HG03135 (cell line): Measurements from ENCODE around the gene BTNL9.
"Not testable (repeated sequence)": the region's sequence is repeated elsewhere in the genome, so short reads cannot be mapped to it uniquely, and the experiment has no call there.

Source experiments
- ATAC-seq: cut with Tn5 transposase; IDR thresholded peaks from one replicate; pipeline ENCODE4 v1.9.1; 2021; ENCODE audit warnings: mild to moderate bottlenecking, moderate library complexity; ENCODE audit not compliant: unreplicated experiment

The BTNL9 gene

DNA sequence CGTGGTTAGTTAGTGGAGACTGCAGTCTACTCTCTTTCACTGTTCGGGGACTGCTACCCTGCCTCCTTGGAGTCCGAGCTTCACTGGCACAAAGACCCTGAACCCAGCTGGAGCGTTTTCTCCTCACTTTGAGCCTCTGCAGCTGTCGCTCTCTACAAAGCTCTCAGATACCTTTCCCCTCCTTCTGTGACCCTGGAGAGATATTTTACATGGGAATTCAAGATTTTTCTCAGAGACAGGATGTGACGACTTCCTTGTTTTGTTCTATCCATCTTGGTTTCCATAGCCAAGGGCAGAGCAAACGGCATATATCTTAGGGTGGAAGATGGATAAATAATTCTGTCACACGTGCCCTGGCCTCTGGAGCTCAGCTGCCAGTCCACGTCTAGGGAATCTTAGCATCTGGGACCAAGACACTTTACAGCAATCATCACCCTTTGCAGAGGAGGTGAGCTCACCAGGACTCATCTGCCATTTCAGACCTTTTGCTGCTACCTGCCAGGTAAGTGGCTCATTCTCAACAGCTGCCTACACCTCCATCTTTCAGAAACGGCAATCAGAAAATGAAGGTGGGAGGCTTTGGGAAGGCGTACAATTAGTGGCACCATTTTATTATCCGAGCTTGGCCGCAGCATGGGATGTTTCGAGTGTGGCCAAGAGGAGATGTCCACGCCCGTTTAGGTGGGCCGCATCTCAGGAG, at the start of gene BTNL9:
TSS of gene BTNL9 (plus strand) at position 336 of the 700 bp plus-strand sequence. CDS start 5,224 bp downstream, outside the sequence.
- no peak for ATAC-seq

DNA sequence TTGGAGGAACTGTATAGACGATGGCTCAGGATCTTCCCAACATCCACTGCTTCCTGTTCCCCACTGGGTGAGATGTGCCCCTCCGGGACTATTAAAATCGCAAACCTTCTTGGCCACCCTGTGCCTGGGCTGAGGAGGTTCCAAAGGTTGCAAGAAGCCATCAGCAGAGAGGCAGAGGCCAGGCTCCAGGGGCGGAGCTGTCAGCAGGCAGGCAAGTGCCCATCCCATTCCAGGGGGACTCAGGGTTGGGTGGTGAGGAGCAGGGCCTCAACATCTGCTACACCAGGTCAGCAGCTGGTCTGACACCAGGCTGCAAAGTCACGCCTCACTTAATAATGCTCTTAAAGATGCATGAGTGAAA, 49.2 kb upstream of the BTNL9 start:
- no peak for ATAC-seq

DNA sequence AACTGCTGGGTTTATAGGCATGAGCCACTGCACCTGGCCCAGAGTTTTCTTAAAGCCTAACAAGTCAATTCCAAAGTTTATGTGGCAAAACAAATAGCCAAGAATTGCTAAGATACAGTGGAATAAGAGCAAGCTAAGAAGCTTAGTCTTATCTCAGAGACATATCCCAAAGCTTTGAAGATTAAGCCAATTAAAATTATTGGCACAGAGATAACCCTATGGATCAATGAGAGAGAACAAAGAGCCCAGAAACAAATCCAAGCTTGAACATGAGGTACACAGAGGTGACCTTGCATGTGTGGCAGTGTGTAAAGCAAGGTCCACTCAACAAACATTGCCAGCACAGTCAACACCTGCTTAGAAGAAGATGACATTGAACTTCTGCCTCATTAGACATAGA, 38.1 kb upstream of the BTNL9 start:
- ATAC-seq, result no peak

DNA sequence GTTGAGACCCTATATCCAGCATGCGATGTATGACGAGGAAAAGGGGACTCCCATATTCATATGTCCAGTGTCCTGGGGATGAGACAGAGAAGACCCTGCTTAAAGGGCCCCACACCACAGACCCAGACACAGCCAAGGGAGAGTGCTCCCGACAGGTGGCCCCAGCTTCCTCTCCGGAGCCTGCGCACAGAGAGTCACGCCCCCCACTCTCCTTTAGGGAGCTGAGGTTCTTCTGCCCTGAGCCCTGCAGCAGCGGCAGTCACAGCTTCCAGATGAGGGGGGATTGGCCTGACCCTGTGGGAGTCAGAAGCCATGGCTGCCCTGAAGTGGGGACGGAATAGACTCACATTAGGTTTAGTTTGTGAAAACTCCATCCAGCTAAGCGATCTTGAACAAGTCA, 34.3 kb upstream of the BTNL9 start:
- no peak for ATAC-seq

DNA sequence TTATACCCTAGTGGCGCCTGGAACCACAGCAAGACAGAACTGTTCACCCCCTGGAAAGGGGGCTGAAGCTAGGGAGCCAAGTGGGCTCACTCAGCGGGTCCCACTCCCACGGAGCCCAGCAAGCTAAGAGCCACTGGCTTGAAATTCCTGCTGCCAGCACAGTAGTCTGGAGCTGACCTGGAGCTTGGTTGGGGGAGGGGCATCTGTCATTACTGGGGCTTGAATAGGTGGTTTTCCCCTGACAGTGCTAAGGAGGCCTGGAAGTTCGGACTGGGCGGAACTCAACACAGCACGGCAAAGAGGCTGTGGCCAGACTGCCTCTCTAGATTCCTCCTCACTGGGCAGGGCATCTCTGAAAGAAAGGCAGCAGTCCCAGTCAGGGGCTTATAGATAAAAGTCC, 31.9 kb upstream of the BTNL9 start:
- ATAC-seq, result no peak

DNA sequence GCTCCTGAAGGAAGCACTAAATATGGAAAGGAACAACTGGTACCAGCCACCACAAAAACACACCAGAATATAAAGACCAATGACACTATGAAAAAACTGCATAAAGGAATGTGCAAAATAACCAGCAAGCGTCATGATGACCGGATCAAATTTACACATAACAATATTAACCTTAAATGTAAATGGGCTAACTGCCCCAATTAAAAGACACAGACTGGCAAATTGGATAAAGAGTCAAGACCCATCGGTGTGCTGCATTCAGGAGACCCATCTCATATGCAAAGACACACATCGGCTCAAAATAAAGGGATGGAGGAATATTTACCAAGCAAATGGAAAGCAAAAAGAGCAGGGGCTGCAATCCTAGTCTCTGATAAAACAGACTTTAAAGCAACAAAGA, 30.0 kb upstream of the BTNL9 start:
- not testable (repeated sequence) for ATAC-seq

DNA sequence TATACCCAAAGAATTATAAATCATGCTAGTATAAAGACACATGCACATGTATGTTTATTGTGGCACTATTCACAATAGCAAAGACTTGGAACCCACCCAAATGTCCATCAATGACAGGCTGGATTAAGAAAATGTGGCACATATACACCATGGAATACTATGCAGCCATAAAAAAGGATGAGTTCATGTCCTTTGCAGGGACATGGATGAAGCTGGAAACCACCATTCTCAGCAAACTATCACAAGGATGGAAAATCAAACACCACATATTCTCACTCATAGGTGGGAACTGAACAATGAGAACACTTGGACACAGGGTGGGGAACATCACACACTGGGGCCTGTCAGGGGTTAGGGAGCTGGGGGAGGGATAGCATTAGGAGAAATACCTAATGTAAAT, 25.4 kb upstream of the BTNL9 start:
- not testable (repeated sequence) for ATAC-seq

DNA sequence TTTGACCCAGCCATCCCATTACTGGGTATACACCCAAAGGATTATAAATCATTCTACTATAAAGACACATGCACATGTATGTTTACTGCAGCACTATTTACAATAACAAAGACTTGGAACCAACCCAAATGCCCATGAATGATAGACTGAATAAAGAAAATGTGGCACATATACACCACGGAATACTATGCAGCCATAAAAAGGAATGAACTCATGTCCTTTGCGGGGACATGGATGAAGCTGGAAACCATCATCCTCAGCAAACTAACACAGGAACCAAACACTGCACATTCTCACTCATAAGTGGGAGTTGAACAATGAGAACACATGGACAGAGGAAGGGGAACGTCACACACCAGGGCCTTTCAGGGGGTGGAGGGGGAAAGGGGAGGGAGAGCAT, 22.6 kb upstream of the BTNL9 start:
- not testable (repeated sequence) for ATAC-seq

DNA sequence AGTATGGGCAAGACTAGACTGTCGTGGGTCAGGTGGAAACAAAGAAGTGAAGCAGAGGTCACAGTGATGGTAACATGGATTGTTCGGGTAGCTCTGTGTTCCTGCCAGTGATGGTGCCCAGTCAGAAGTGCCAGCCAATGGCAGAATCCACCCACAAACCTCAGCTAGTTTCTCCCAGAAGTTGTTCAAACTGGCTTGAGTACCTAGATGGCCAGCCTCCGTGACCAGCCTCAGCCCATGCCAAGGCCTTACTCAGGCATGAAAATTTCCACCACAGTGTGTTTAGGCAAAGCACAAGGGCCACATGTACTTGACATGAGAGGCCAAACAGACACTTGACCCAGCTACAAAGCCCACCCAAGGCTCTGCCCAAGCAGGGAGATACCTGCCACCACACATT, 19.4 kb upstream of the BTNL9 start:
- no peak for ATAC-seq

DNA sequence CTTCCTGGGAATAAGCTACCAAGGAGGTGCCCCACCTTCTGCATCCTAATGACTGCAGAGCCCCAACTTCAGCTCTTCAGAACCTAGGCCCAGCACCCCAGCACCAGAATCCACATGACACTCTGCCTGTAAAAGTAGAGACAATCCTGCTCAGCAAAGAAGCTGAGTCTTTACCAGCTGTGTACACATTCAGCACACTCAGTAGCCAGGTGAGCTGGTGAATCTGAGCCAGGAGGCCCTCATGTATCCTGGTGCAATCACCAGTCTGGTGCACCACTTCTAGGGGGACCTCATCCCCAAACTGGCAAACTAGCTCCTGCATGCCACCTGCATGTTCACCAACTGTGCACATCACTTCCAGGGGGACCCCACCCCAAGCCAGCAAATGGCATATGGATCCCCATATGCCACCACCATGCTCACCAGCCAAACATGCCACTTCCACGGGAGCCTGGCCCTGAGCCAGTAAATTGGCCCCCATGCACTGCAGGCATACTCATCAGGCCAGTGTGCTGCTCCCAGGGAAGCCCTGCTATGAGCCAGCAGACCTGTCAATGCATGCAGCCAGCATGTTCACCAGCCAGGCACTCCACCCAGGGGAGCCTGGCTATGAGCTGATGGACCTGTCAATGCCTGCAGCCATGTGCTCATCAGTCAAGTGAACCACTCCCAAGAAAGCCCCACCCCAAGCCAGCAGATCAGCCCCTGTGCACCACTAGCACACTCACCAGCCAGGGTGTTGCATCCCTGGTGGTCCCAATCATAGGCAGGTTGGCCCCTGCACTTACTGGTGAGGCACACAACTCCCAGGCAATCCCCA, 15.6 kb upstream of the BTNL9 start:
- no peak for ATAC-seq

DNA sequence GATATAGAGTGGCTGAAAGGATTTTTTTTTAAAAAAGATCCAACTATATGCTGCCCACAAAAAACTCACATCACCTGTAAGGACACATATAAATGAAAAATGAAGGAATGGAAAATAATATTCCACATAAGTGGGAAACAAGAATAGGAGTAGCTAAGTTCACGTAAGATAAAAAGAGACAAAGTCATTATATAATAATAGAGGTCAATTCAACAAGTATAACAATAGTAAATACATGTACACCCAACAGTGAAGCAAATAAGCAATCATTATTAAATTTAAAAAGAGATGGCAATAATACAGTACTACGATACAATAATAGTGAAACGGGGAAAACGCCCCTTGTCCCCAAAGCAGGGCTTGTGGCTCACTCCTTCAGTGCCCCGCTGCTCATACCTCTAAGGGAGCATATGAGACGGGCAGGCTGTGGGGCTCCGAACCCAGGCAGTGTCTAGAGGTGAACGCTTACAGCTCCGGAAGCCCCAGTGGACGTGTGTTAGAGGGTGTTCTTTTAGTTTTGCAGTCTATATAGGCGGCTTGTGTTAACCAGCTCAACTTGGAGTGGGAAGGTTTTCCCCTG, 12.5 kb upstream of the BTNL9 start:
- ATAC-seq, result no peak

DNA sequence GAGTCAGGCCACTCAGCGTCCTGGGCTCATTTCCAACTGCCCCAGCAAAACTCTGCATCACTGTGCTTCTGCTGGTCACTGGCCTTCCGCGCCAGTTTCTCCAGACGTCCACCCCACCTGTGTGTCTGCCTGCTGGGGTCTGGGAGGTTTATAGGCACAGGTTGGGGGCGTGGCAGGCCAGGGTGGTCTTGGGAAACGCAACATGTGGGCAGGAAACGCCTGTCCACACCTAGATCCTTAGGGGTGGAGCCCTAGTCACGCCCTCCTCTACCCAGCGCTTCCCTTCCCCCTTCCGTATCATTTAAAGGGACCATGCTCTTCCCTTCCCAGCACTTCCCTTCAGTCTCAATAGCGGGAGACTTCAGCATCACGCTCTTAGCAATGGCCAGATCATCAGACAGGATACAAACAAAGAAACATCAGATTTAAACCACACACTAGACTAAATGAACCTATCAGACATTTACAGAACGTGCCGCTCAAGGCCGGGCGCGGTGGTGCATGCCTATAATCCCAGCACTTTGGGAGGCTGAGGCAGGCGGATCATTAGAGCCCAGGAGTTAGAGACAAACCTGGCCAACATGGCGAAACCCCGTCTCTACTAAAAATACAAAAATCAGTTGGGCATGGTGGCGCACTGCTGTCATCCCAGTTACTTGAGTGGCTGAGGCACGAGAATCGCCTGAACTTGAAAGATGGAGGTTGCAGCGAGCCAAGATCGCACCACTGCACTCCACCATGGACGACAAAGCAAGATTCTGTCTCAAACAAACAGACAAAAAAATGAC, 11.8 kb upstream of the BTNL9 start:
- ATAC-seq, result no peak

DNA sequence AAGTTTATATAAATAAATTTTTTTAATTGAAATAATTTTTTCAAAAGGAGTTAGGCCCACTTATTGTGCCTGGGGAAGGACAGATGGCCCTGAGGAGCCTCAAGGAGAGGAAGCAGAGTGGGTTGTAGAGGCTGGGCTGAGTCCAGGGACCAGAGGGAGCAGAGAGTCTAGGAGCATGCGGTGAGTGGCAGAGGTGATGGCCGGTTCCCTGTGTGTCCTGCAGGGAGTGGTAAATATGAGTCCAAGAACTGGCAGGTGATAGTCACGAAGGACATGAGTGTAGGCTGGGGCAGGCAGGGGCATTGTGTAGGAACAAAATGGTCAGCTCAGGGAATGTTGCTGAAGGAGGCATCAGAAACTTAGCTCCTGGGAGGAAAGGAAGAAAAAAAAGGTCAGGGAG, 8.3 kb upstream of the BTNL9 start:
- no peak for ATAC-seq

DNA sequence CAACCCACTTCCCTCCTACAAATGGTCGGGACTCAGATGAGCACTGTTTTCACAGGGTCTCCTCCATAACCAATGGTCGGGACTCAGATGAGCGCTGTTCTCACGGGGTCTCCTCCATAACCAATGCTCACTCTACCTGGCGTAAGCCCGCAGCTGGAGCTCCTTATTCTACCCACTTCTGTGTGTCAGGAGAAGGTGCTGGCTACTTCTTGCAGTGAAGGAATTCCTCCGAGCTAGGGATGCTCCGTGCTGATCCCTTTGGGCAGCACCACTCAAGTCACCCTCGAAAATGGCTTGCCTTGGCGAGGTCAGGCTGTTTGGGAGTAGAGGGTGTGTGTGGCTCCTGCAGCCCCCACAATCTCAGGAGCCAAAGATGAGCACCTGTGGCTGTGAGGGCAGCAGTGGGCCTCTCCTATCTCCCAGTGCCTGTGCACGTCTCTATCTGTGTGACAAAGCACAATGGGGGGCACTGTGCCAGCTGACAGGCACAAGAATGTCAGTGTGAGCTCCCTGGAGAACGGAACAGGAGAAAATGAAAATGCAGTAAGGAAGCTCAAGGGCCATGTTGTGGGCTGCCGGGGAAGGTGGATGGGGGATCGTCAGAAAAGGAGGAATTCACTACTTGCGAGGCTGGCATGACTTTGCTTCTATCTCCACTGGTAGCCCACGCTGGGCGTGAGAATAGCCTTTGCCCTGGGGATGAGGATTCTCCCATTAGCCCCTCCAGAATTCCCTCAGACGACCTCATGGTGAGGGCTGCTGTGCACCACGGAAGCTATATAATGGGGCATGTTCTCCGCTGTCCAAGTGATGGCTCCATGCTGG, 3.9 kb upstream of the BTNL9 start:
- ATAC-seq, result no peak

DNA sequence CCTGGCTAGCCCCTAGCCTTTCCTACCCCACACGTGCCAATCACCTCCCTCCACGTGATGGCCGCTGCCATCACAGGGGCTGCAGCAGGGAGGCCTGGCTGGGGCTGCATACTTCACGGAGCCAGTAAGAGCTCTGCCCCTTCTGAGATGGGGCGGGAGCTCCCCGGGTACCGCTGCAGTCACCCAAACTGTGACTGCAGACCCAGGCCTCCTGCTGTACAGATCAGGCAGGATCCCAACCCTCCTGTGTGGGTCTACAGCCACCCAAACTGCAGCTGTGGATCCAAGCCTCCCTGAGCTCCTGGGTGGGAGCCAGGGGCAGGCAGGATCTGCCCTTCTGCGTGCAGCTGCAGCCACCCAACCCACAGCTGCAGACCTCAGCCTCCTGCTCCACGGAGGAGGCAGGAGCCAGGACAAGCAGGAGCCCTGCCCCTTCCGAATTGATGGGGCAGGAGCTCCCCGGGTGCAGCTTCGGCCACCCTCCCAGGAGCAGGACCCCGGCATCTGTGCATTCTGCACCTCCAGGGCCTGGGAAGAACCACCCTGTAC, 3.2 kb upstream of the BTNL9 start:
- no peak for ATAC-seq

DNA sequence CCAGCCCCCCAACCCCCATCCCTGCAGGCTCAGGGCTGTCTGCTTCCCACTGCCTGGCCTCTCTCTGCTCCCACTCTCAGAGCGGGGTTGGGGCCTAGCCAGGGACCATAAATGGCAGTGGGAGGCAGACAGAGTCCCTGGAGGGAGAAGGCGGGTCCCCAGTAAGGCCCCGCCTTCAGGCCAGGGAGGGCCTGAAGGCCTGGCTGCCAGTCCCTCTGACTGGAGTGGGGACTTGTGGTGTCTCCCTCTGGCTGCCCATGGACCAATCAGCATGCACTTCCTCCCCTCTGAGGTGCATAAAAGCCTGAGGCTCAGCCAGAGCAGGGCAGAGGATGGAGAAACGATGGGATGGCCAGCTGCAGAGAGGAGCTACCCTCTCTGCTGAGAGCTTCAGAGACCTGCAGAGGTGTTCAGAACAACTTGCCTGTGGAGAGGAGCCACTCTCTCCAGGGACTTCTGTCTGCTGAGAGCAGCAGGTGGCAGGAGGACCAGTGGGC, 2.7 kb upstream of the BTNL9 start:
- no peak for ATAC-seq

DNA sequence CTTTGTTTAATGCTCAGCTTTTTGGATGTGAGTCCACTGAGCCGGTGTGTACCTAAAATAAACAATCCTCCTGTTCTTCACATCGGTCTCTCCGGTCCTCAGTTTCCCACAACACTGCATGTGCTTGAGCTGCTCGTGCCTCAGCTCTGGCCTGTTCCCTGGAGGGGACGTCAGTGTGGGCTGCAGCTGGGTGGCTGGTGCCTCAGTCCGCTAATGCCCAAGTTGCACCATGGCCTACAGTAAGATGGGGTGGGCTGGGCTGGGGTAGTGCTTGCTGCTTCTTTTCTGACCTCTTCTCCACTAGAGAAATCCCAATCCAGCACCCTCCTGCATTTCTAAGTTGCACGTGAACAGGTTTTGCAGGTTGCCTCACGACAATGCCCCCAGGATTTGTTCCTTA, 595 bp upstream of the BTNL9 start:
- ATAC-seq, result no peak

DNA sequence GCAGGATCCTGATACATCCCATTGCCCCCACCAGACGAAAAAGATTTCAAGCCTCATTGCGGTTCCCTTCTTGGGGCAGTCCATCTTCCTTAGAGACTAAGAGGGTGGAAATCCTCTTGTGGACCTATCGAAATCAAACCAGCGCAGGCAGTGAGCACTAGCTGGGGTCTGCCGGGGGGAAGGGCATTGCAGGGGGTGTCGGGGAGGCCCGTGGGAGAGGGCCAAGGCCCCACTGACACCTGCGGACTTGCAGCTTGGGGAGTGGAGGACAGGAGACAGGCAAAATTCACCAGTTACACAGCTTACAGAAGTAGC, 522 bp downstream of the BTNL9 start:
- no peak for ATAC-seq

DNA sequence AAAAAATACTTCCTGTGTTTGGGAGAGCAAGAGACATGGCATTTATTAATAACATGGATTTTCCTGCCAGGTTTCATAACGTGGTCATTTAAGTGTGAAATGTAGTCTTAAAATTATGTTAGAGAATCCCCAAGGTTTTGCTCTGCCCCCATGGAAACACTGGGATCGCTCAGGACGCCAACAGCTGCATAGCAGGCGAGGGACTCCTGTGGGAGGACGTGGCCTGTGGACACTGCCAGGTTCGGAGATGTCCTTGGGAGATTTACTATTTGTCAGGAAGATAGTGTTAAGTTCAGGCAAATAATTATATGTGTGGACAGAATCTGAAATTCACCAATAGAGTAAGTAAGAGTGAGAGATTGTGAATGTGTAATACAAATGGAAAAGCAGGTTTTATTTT, 977 bp downstream of the BTNL9 start:
- ATAC-seq, result no peak

DNA sequence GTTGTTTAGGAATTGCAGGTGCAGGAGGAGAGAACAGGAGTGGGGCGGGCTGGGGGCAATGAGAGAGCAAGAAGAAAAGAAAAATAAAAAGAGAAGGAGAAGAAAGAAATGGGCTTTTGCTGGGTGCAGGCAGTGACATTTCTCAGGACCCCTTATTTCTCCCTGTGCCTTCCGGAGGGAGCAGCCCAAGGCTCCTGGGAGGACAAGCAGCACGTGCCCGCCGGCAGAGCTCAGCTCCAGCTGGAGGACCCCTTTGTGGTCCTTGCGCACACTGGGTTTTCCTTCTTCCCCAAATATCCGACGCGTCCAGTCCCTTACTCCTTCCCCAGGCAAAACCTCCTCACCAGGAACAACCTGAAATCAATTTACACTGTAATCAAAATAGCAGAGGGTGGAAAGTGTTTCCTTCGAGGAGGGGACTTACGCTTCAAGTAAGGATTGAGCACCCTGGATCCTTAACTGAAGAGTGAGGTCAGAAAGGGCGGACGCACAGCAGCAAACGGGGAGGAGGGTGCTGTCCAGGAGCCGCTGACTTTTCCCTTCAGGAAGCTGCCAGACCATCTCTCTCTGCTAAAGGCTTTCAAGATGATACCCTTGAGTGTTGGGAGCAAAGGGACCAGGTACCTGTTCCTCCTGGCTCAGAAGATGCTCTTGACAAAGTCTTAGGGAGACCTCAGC, 2.1 kb downstream of the BTNL9 start:
- ATAC-seq, result no peak
